ENCODE data around the gene CAPN5.

CAPN5 gene

GRCh38 chr11:77102246-77103210, 35.8 kb downstream of the CAPN5 start, which contains the start of gene OMP:
Gene OMP, plus strand, starts transcription at chr11:77102840. Its CDS starts 0 bp downstream, at chr11:77102840.
- DNase-seq: no peak

GRCh38 chr11:77103319-77103718, 36.5 kb downstream of the CAPN5 start:
- no peak for DNase-seq

GRCh38 chr11:77104727-77105126, 38.0 kb downstream of the CAPN5 start:
- no peak for DNase-seq

GRCh38 chr11:77106321-77106720, 39.5 kb downstream of the CAPN5 start:
- DNase-seq: no peak

- no peak for DNase-seq
Measured at GRCh38 chr11:77106759-77107158, 40.0 kb downstream of the CAPN5 start.

GRCh38 chr11:77107950-77108349, 41.2 kb downstream of the CAPN5 start:
- no peak for DNase-seq

- DNase-seq: no peak
Measured at GRCh38 chr11:77108436-77108835, 41.7 kb downstream of the CAPN5 start.

- DNase-seq: no peak
Measured at GRCh38 chr11:77109236-77110019, 42.7 kb downstream of the CAPN5 start.

- no peak for DNase-seq
Measured at GRCh38 chr11:77110836-77111235, 44.1 kb downstream of the CAPN5 start.

GRCh38 chr11:77111277-77111676, 44.5 kb downstream of the CAPN5 start:
- DNase-seq: no peak

- DNase-seq: no peak
Measured at GRCh38 chr11:77111946-77112345, 45.2 kb downstream of the CAPN5 start.

- DNase-seq: no peak
Measured at GRCh38 chr11:77112641-77113381, 46.0 kb downstream of the CAPN5 start.

- DNase-seq: no peak
Measured at GRCh38 chr11:77113382-77114088, 46.8 kb downstream of the CAPN5 start.

GRCh38 chr11:77114089-77114463, 47.3 kb downstream of the CAPN5 start:
- DNase-seq: no peak

GRCh38 chr11:77115181-77115611, 48.4 kb downstream of the CAPN5 start:
- DNase-seq: no peak

GRCh38 chr11:77115956-77116355, 49.2 kb downstream of the CAPN5 start:
- no peak for DNase-seq

- DNase-seq: no peak
Measured at GRCh38 chr11:77117492-77117891, 50.7 kb downstream of the CAPN5 start.

GRCh38 chr11:77118086-77118485, 51.3 kb downstream of the CAPN5 start:
- DNase-seq: no peak

GRCh38 chr11:77118971-77119370, 52.2 kb downstream of the CAPN5 start:
- no peak for DNase-seq

GRCh38 chr11:77119531-77119936, 52.8 kb downstream of the CAPN5 start:
- DNase-seq: no peak

GRCh38 chr11:77120571-77120970, 53.8 kb downstream of the CAPN5 start:
- DNase-seq: no peak

- DNase-seq: no peak
Measured at GRCh38 chr11:77121096-77121640, 54.4 kb downstream of the CAPN5 start.
